B cell (primary cell): ENCODE data around the gene SESTD1. TPM values are rescaled to one million over a fixed set of nuclear protein-coding genes. Genes with fewer than 3 reads are reported as not detected.

Experiments used
- ATAC-seq: fragments of 200-7000 bp; cut with Tn5 transposase; one replicate; pipeline ENCODE4 v1.10.0; 2021; ENCODE audit warnings: low read depth, mild to moderate bottlenecking, moderate number of reproducible peaks, moderate library complexity
- CTCF ChIA-PET: fragments of 350-600 bp; sonication (Branson Sonifier 250); formaldehyde crosslinking; loops from one replicate; lab custom pipeline; 2021; ENCODE audit warnings: antibody characterized with exemption, inconsistent platforms; lab: Charles Lee
- POLR2A ChIA-PET: fragments of 350-600 bp; sonication (Branson Sonifier 250); formaldehyde crosslinking; loops from one replicate; lab custom pipeline; 2021; ENCODE audit warnings: antibody characterized with exemption; lab: Charles Lee
- DNase-seq: peaks from one replicate; pipeline ENCODE4 v3.0.0; 2013
- H2AFZ ChIP-seq: 2 replicates; pipeline ENCODE4 v1.6.1; 2012; ENCODE audit warnings: mild to moderate bottlenecking, low read depth, low read length; ENCODE audit not compliant: insufficient read depth, poor library complexity, severe bottlenecking
- H3K27ac ChIP-seq, 2 donors: 1 replicate in 1 of 2; 2 replicates in 1 of 2; pipeline ENCODE4 v1.5.1; 2012 to 2013; ENCODE audit warnings: low read length in 2 of 2, mild to moderate bottlenecking in 2 of 2, moderate library complexity in 1 of 2
- H3K27me3 ChIP-seq, 4 experiments: fragments of 200-600 bp in 1 of 4; sonication (generic) in 1 of 4; replicated peaks in 1 of 4; 1 replicate in 2 of 4; 2 replicates in 2 of 4; pipeline versions ENCODE4 v1.6.1 to v1.7.0; 2013 to 2016; ENCODE audit warnings: low read length in 3 of 4, mild to moderate bottlenecking in 2 of 4, mixed read lengths in 1 of 4, moderate library complexity in 1 of 4; ENCODE audit not compliant: insufficient read depth in 4 of 4, control insufficient read depth in 3 of 4; ENCODE audit errors: control extremely low read depth in 1 of 4
- H3K36me3 ChIP-seq, 2 experiments: replicated peaks in 1 of 2; 1 replicate in 1 of 2; 2 replicates in 1 of 2; pipeline versions ENCODE4 v1.6.1 to v1.7.1; 2013; ENCODE audit warnings: low read length in 1 of 2; ENCODE audit not compliant: insufficient read depth in 2 of 2, control insufficient read depth in 1 of 2; ENCODE audit errors: control extremely low read depth in 1 of 2, extremely low read depth in 1 of 2
- H3K4me1 ChIP-seq, 2 donors: fragments of 200-600 bp in 1 of 2; sonication (generic) in 1 of 2; 1 replicate in 1 of 2; 2 replicates in 1 of 2; pipeline versions ENCODE4 v1.5.1 to v1.6.1; 2013 to 2017; ENCODE audit warnings: low read length in 2 of 2; ENCODE audit not compliant: control insufficient read depth in 2 of 2, insufficient read depth in 2 of 2
- H3K4me2 ChIP-seq: replicated peaks from 2 replicates; pipeline ENCODE3; 2012; ENCODE audit warnings: mild to moderate bottlenecking, low read depth, low read length; ENCODE audit not compliant: poor library complexity, severe bottlenecking
- H3K4me3 ChIP-seq, 5 experiments: fragments of 200-600 bp in 1 of 5; sonication (generic) in 1 of 5; 1 replicate in 3 of 5; 2 replicates in 2 of 5; pipeline versions ENCODE4 v1.5.1 to v1.7.0; 2011 to 2016; ENCODE audit warnings: low read length in 4 of 5, mild to moderate bottlenecking in 4 of 5, low read depth in 2 of 5, control low read depth in 1 of 5, moderate library complexity in 1 of 5; ENCODE audit not compliant: insufficient read depth in 1 of 5; ENCODE audit errors: control extremely low read depth in 1 of 5, extremely low read depth in 1 of 5
- H3K79me2 ChIP-seq: fragments of 200-600 bp; sonication (generic); one replicate; pipeline ENCODE4 v1.6.0; 2016; ENCODE audit warnings: low read length; ENCODE audit not compliant: control insufficient read depth, insufficient read depth
- H3K9ac ChIP-seq: fragments of 200-600 bp; sonication (generic); 2 replicates; pipeline ENCODE4 v1.6.1; 2017; ENCODE audit warnings: mild to moderate bottlenecking, low read length, moderate library complexity
- H3K9me3 ChIP-seq, 3 donors: one replicate each; pipeline versions ENCODE4 v1.6.1 to v1.7.1; 2013; ENCODE audit warnings: low read length in 2 of 3; ENCODE audit not compliant: control insufficient read depth in 2 of 3, insufficient read depth in 1 of 3; ENCODE audit errors: control extremely low read depth in 1 of 3
- H4K20me1 ChIP-seq: 2 replicates; pipeline ENCODE4 v1.6.0; 2012; ENCODE audit warnings: mild to moderate bottlenecking, low read length; ENCODE audit not compliant: insufficient read depth, control insufficient read depth, poor library complexity, severe bottlenecking
- H3K27ac Mint-ChIP-seq: one replicate; pipeline ENCODE4 v1.8.0; 2021; ENCODE audit warnings: mixed read lengths
- H3K27me3 Mint-ChIP-seq: one replicate; pipeline ENCODE4 v1.8.0; 2021; ENCODE audit warnings: mixed read lengths
- H3K4me1 Mint-ChIP-seq: one replicate; pipeline ENCODE4 v1.8.0; 2021; ENCODE audit warnings: mixed read lengths
- H3K4me3 Mint-ChIP-seq: one replicate; pipeline ENCODE4 v1.8.0; 2021; ENCODE audit warnings: mixed read lengths
- H3K9me3 Mint-ChIP-seq: one replicate; pipeline ENCODE4 v1.8.0; 2022; ENCODE audit warnings: mixed read lengths; ENCODE audit not compliant: insufficient read depth
- EZH2 ChIP-seq: IDR thresholded peaks from 2 replicates; pipeline ENCODE4 v1.6.1; 2012; ENCODE audit warnings: borderline replicate concordance, low read depth, mild to moderate bottlenecking, moderate library complexity, low read length; ENCODE audit not compliant: insufficient read depth, poor library complexity, severe bottlenecking
- WGBS: methylation state at CpG from one replicate; pipeline ENCODE4 v1.1.5; 2013; ENCODE audit warnings: missing lambda C conversion rate; ENCODE audit not compliant: insufficient coverage; 5-methylcytosine and 5-hydroxymethylcytosine counted together
- intact Hi-C: fragments of 100-400 bp; cut with micrococcal nuclease; formaldehyde crosslinking; loops from one replicate; pipeline ENCODE4 v1.10.0; 2022
- polyA plus RNA-seq: library from polyadenylated mRNA; depleted of rRNA; stranded (reverse); fragments of >200 nt; gene quantifications from 2 replicates; pipeline ENCODE4 v1.2.3, GENCODE V29; 2012
- total RNA-seq, 2 donors: library from RNA; stranded (reverse); fragments of 120-200 nt in 1 of 2; gene quantifications; 1 replicate in 1 of 2; 2 replicates in 1 of 2; pipeline versions ENCODE4 v1.2.3 to v1.2.4, GENCODE V29; 2013 to 2022
- TF ChIP-seq, protein P1 (sequence below): fragments of 200-600 bp; IDR thresholded peaks from one replicate; pipeline ENCODE4 v1.8.0; 2022; ENCODE audit warnings: antibody characterized with exemption, mild to moderate bottlenecking

SESTD1 gene
- total and polyA plus RNA-seq, 2 donors (not counting 1 experiment from before 2014, with no cell fraction given) = 52.0 to 66.1 TPM

GRCh38 chr2:179313057-179313456 is 48.4 kb upstream of the SESTD1 start:
- intact Hi-C loops = no loop called here
- ChIA-PET POLR2A (no interaction called here), CTCF (interaction anchor here (1.2 kb wide), 1 partner anchor 94 kb away, joined by 3 read pairs; no protein-coding TSS in a partner anchor)
- Histone ChIP-seq H3K9ac (no peak overlapping the region), H3K79me2 (no peaks in the 10 kb centered on the region), H3K9me3 (peaks cover 0 to 5% (median 3%) of the 10 kb centered on the region in 3 donors), H3K4me2 (no peak overlapping the region), H3K4me3 (no peak overlapping the region), H3K27ac (no peak overlapping the region), H2AFZ (no peak overlapping the region), H4K20me1 (no peaks in the 10 kb centered on the region), H3K36me3 (no peaks in the 10 kb centered on the region), H3K4me1 (no peaks in the 10 kb centered on the region), H3K27me3 (peaks cover 0 to 5% (median 0%) of the 10 kb centered on the region in 4 experiments)
- H3K27ac Mint-ChIP-seq = no peak overlapping the region
- peaks cover 15% of the 10 kb centered on the region for H3K27me3 Mint-ChIP-seq
- ATAC-seq (no peak), DNase-seq (no peak)
- peaks cover 5% of the 10 kb centered on the region for H3K9me3 Mint-ChIP-seq
- H3K4me1 Mint-ChIP-seq = peaks cover 2% of the 10 kb centered on the region
- TF ChIP-seq EZH2 = no peak
- TF ChIP-seq, protein P1, sequence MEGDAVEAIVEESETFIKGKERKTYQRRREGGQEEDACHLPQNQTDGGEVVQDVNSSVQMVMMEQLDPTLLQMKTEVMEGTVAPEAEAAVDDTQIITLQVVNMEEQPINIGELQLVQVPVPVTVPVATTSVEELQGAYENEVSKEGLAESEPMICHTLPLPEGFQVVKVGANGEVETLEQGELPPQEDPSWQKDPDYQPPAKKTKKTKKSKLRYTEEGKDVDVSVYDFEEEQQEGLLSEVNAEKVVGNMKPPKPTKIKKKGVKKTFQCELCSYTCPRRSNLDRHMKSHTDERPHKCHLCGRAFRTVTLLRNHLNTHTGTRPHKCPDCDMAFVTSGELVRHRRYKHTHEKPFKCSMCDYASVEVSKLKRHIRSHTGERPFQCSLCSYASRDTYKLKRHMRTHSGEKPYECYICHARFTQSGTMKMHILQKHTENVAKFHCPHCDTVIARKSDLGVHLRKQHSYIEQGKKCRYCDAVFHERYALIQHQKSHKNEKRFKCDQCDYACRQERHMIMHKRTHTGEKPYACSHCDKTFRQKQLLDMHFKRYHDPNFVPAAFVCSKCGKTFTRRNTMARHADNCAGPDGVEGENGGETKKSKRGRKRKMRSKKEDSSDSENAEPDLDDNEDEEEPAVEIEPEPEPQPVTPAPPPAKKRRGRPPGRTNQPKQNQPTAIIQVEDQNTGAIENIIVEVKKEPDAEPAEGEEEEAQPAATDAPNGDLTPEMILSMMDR = no peak
- H3K4me3 Mint-ChIP-seq = no peak overlapping the region

DNA sequence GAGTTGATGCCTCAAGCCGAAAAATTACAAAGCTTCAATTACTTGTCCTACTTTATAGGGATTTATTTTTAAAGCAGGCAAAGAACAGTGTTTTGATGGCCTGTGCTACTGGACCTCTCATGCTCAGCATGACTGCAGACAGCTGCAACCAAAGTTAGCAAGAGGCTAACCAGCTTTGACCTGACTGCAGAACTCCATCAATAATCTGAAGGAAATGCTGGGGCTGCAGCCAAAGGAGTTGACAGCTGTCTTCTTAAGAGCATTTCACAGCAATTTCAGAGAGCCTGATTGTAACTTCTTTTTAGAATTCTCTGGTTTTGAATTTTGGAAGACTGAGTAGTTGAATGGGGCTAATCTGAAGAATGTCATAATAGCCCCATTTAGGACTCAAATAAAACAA is 46.5 kb upstream of the SESTD1 start:
- no CpG with 5 or more reads among the region's 1 CpG for WGBS
- H3K4me1 ChIP-seq = no peaks in the 10 kb centered on the region

More for the DNA sequence above, 46.5 kb upstream of the SESTD1 start:
- Histone ChIP-seq H3K4me2 (no peak overlapping the region), H3K9me3 (peaks cover 0 to 5% (median 3%) of the 10 kb centered on the region in 3 donors), H3K27ac (no peak overlapping the region), H3K4me3 (no peak overlapping the region), H2AFZ (no peak overlapping the region), H3K36me3 (no peaks in the 10 kb centered on the region), H3K27me3 (peaks cover 0 to 5% (median 0%) of the 10 kb centered on the region in 4 experiments), H3K79me2 (no peaks in the 10 kb centered on the region), H3K9ac (no peak overlapping the region), H4K20me1 (no peaks in the 10 kb centered on the region)
- intact Hi-C loops = no loop called here
- peaks cover 2% of the 10 kb centered on the region for H3K4me1 Mint-ChIP-seq
- ATAC-seq = no peak
- H3K27ac Mint-ChIP-seq = no peak overlapping the region
- H3K4me3 Mint-ChIP-seq = no peak overlapping the region
- H3K9me3 Mint-ChIP-seq = peaks cover 5% of the 10 kb centered on the region
- DNase-seq = no peak
- ChIA-PET CTCF (no interaction called here), POLR2A (no interaction called here)
- H3K27me3 Mint-ChIP-seq = peaks cover 15% of the 10 kb centered on the region
- TF ChIP-seq, protein P1 = no peak
- TF ChIP-seq EZH2 = no peak
